Thymus (tissue), 14 donors: ENCODE data around the gene SWAP70. TPM values are rescaled to one million over a fixed set of nuclear protein-coding genes. Genes with fewer than 3 reads are reported as not detected.
"Not testable (repeated sequence)": the region's sequence is repeated elsewhere in the genome, so short reads cannot be mapped to it uniquely, and the experiment has no call there.

Experiments used
- DNase-seq, 9 donors: peaks; one replicate each; pipeline ENCODE4 v3.0.0-alpha.2; 2013; ENCODE audit warnings: low spot score in 9 of 9, low read depth in 6 of 9, missing footprints in 1 of 9
- H3K27ac ChIP-seq, 2 donors: one replicate each; pipeline ENCODE4 v1.5.1; 2013; ENCODE audit warnings: control low read depth in 1 of 2, low read depth in 1 of 2, low read length in 1 of 2, mild to moderate bottlenecking in 1 of 2, moderate library complexity in 1 of 2
- H3K27me3 ChIP-seq, 2 donors: one replicate each; pipeline ENCODE4 v1.5.1; 2013; ENCODE audit warnings: low read length in 1 of 2; ENCODE audit not compliant: control insufficient read depth in 2 of 2, insufficient read depth in 1 of 2
- H3K36me3 ChIP-seq, 2 donors: one replicate each; pipeline ENCODE4 v1.5.1; 2013; ENCODE audit warnings: low read length in 1 of 2, mild to moderate bottlenecking in 1 of 2, moderate library complexity in 1 of 2; ENCODE audit not compliant: control insufficient read depth in 2 of 2, insufficient read depth in 2 of 2
- H3K4me1 ChIP-seq, 2 donors: one replicate each; pipeline ENCODE4 v1.5.1; 2013; ENCODE audit warnings: low read length in 2 of 2; ENCODE audit not compliant: control insufficient read depth in 2 of 2, insufficient read depth in 2 of 2
- H3K4me3 ChIP-seq, 2 donors: one replicate each; pipeline ENCODE4 v1.5.1; 2013; ENCODE audit warnings: low read length in 2 of 2, control low read depth in 1 of 2, mild to moderate bottlenecking in 1 of 2
- H3K9me3 ChIP-seq, 2 donors: one replicate each; pipeline ENCODE4 v1.5.1; 2013; ENCODE audit warnings: low read length in 1 of 2, mild to moderate bottlenecking in 1 of 2; ENCODE audit not compliant: control insufficient read depth in 2 of 2, insufficient read depth in 1 of 2
- WGBS: extraction: QIAGEN DNeasy Blood & Tissue Kit; methylation state at CpG from one replicate; pipeline ENCODE4 v1.1.7; 2013; 5-methylcytosine and 5-hydroxymethylcytosine counted together
- long read RNA-seq, 10 donors: transcript quantifications; one replicate each; lab custom pipeline, GENCODE V29; 2026
- polyA plus RNA-seq: library from polyadenylated mRNA; stranded (reverse); fragments of 200-250 nt; gene quantifications from one replicate; pipeline ENCODE4 v1.2.3, GENCODE V29; 2013
- total RNA-seq: library from RNA; stranded (reverse); fragments of 120-200 nt; gene quantifications from one replicate; pipeline ENCODE4 v1.2.4, GENCODE V29; 2013
- donor health status: healthy.

The SWAP70 gene
- total RNA-seq (12.0 TPM), polyA plus RNA-seq (17.8 TPM)
- long read RNA-seq, donor 1, result 0 reads
- long read RNA-seq, donor 2, result 0 reads
- long read RNA-seq, donor 3, full-length matches to known transcripts, result 7 of 7 reads
- long read RNA-seq, donor 3, partial matches to known transcripts, result 0 of 7 reads
- long read RNA-seq, donor 3, other reads (novel, unspliced or antisense), result 0 of 7 reads
- long read RNA-seq, donor 4, full-length matches to known transcripts, result 3 of 3 reads
- long read RNA-seq, donor 4, partial matches to known transcripts, result 0 of 3 reads
- long read RNA-seq, donor 4, other reads (novel, unspliced or antisense), result 0 of 3 reads
- long read RNA-seq, donor 5, full-length matches to known transcripts, result 6 of 6 reads
- long read RNA-seq, donor 5, partial matches to known transcripts, result 0 of 6 reads
- long read RNA-seq, donor 5, other reads (novel, unspliced or antisense), result 0 of 6 reads
- long read RNA-seq, donor 6, full-length matches to known transcripts, result 7 of 7 reads
- long read RNA-seq, donor 6, partial matches to known transcripts, result 0 of 7 reads
- long read RNA-seq, donor 6, other reads (novel, unspliced or antisense), result 0 of 7 reads
- long read RNA-seq, donor 7, full-length matches to known transcripts, result 5 of 5 reads
- long read RNA-seq, donor 7, partial matches to known transcripts, result 0 of 5 reads
- long read RNA-seq, donor 7, other reads (novel, unspliced or antisense), result 0 of 5 reads
- long read RNA-seq, donor 8, full-length matches to known transcripts, result 2 of 2 reads
- long read RNA-seq, donor 8, partial matches to known transcripts, result 0 of 2 reads
- long read RNA-seq, donor 8, other reads (novel, unspliced or antisense), result 0 of 2 reads
- long read RNA-seq, donor 9, full-length matches to known transcripts, result 3 of 3 reads
- long read RNA-seq, donor 9, partial matches to known transcripts, result 0 of 3 reads
- long read RNA-seq, donor 9, other reads (novel, unspliced or antisense), result 0 of 3 reads
- long read RNA-seq, donor 10, full-length matches to known transcripts, result 6 of 6 reads
- long read RNA-seq, donor 10, partial matches to known transcripts, result 0 of 6 reads
- long read RNA-seq, donor 10, other reads (novel, unspliced or antisense), result 0 of 6 reads

DNA sequence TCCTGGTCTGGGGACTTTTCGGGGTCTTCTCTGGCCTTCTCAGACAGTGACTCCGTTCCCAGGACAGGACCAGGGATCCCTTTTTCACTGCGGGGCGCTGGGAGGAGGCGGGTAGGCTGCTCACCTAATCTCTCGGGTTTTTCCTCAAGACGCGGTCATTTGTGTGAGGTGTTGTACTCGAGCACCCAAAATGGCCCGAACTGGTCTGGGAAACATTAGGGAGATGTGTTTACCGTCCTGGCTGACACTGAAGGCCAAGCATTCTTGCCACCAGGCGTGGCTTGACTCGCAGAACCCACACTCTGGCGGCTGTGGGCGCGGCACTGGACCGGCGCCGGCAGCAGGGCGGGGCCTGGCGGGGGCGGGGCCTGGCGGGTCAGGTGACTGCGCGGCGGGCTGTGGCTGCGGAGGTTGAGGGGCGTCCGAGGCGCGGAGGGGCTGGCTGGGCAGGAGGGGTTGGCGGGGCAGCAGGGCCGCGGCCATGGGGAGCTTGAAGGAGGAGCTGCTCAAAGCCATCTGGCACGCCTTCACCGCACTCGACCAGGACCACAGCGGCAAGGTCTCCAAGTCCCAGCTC is at the start of gene SWAP70:
Gene SWAP70, plus strand, starts transcription at position 379 of the 577 bp plus-strand sequence. Its CDS starts 103 bp downstream, at position 482.
- Histone ChIP-seq H3K4me1 (peaks cover 7 to 13% of the 10 kb centered on the region in 2 donors), H3K36me3 (no peaks in the 10 kb centered on the region), H3K9me3 (peaks cover 0 to 9% of the 10 kb centered on the region in 2 donors), H3K4me3 (peak within 1 kb of the TSS; percentile 89 to 91), H3K27me3 (peaks cover 0 to 19% of the 10 kb centered on the region in 2 donors), H3K27ac (peak within 1 kb of the TSS; percentile 69 to 85)
- peak in 6 of 9 donors; percentile 45 to 76 (median 50) for DNase-seq
- under 1% methylated on average over 38 of the region's 38 CpGs for WGBS

DNA sequence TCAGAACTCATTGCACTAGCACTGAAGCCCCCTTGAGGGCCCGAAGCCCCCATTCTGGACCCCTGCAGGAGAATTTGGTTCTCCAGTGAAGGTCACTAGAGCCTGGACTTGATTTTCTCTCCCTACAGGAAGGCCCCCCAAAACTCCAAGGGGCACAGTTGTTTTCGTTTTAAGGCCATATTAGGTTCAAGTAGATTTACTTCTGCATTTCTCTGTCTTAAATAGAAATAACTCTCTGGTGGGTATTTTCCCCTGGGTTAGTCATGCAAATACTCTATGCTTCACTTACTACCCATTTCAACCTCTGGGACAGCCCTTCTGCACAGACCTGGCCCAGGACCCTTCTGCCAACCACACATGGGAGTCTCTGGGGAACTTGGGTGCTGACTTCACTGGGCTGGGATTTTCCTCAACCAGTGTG is 48.8 kb upstream of the SWAP70 start:
- Histone ChIP-seq H3K4me1 (peaks cover 0 to 14% of the 10 kb centered on the region in 2 donors), H3K27me3 (no peaks in the 10 kb centered on the region), H3K4me3 (no peak overlapping the region), H3K27ac (peak overlapping the region; percentile 8 to 88), H3K36me3 (no peaks in the 10 kb centered on the region), H3K9me3 (peaks cover 0 to 3% of the 10 kb centered on the region in 2 donors)
- WGBS, result 67% methylated on average over 2 of the region's 2 CpGs
- DNase-seq, result peak in 1 of 9 donors; percentile 26

DNA sequence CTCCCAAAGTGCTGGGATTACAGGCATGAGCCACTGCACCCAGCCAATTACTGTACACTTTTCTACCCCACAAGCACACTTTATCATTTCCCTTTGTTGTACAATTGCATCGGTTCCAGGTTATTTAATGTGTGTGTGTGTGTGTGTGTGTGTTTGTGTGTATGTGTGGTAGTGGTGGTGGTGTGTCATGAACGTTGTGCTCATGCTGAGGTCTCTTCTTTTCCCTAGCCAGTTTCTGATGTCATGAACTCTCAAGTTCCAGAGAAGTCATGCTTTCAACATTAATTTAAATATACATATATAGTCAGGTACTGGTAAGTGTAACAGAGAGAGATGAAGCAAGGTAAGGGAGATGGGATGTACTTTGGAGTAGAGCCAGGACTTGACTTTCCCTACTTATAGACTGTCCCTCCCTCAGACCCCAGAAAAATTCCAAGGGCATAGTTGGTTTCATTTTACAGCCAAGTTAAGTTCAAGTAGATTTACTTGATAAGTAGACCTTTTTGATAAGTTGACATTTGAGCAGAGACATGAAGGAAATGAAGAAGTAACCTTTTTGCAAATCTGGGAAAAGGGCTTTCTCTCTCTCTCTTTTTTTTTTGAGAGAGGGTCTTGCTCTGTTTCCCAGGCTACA is 47.7 kb upstream of the SWAP70 start:
- no peak overlapping the region for H3K4me3 ChIP-seq
- WGBS, result 77% methylated on average over 2 of the region's 2 CpGs
- H3K4me1 ChIP-seq, result peaks cover 0 to 14% of the 10 kb centered on the region in 2 donors
- no peaks in the 10 kb centered on the region for H3K27me3 ChIP-seq
- no peak for DNase-seq
- H3K36me3 ChIP-seq, result no peaks in the 10 kb centered on the region
- peaks cover 0 to 4% of the 10 kb centered on the region in 2 donors for H3K9me3 ChIP-seq
- H3K27ac ChIP-seq, result no peak overlapping the region

DNA sequence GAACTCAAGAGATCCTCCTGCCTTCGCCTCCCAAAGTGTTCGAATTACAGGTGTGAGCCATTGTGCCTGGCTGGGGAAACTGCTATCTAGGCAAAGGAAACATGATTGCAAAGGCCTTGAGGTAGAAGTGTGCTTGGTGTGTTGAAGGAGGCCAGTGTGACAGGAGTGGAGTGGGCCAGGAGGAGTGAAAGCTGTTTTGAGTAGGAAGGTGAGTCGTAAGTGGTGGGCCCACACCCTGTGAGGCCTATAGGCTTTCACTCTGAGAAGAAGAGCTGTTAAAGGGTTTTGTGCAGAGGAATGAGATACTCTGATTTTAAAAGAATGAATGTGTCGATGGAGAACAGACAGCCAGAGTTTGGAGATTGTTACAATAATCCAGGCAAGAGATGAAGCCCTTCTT is 47.0 kb upstream of the SWAP70 start:
- Histone ChIP-seq H3K4me3 (no peak overlapping the region), H3K4me1 (peaks cover 0 to 14% of the 10 kb centered on the region in 2 donors), H3K27me3 (no peaks in the 10 kb centered on the region), H3K36me3 (no peaks in the 10 kb centered on the region), H3K27ac (no peak overlapping the region), H3K9me3 (peaks cover 0 to 4% of the 10 kb centered on the region in 2 donors)
- 97% methylated on average over 4 of the region's 4 CpGs for WGBS
- no peak for DNase-seq

- Histone ChIP-seq H3K27ac (no peak overlapping the region), H3K36me3 (no peaks in the 10 kb centered on the region), H3K9me3 (peaks cover 0 to 4% of the 10 kb centered on the region in 2 donors), H3K4me3 (no peak overlapping the region), H3K4me1 (peaks cover 0 to 14% of the 10 kb centered on the region in 2 donors), H3K27me3 (no peaks in the 10 kb centered on the region)
- DNase-seq, result no peak
- 95% methylated on average over 5 of the region's 5 CpGs for WGBS
Measured at GRCh38 chr11:9617940-9618339, 45.9 kb upstream of the SWAP70 start.

DNA sequence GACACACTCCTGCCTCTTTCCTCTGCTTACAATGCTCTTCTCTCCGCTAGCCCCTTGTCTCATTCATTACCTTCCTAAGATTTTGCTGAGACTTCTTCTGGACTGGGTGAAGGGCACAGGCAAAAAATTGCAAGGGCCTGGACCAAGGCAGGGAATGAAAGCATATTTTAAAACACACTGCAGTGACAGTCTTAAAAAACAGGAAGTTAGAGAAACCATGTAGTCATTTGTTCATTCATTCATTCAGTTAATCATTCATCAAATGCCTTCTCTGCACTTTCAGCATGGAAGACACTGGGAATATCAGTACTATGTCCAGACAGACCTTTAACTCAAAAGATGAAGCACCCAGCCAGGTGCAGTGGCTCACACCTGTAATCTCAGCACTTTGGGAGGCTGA is 44.9 kb upstream of the SWAP70 start:
- Histone ChIP-seq H3K4me3 (no peak overlapping the region), H3K9me3 (peaks cover 0 to 4% of the 10 kb centered on the region in 2 donors), H3K36me3 (no peaks in the 10 kb centered on the region), H3K27me3 (no peaks in the 10 kb centered on the region), H3K27ac (no peak overlapping the region), H3K4me1 (peaks cover 0 to 9% of the 10 kb centered on the region in 2 donors)
- no peak for DNase-seq
- 100% methylated on average over 1 of the region's 1 CpG for WGBS

DNA sequence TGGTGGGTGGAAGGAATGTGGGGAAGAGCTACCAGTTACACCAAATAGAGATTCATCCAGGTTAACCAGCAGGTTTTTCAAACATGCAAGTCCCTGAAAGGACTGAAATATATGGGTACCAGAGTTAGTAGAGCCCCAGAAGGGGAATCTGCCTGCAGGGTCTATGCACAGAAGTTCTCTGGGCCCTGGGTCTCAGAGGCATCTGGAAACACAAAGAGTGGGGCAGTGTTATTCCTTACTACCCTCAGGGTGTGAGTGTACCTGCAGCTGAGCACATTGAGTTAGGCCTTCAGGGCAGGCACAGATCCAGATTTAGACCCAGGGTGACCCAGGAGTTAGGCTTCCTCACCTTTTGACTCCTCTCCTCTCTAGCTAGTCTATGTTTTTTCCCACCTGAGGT is 43.9 kb upstream of the SWAP70 start:
- no peaks in the 10 kb centered on the region for H3K36me3 ChIP-seq
- peaks cover 0 to 4% of the 10 kb centered on the region in 2 donors for H3K9me3 ChIP-seq
- DNase-seq, result no peak
- H3K27me3 ChIP-seq, result no peaks in the 10 kb centered on the region
- no peak overlapping the region for H3K4me3 ChIP-seq
- H3K4me1 ChIP-seq, result peaks cover 0 to 3% of the 10 kb centered on the region in 2 donors
- H3K27ac ChIP-seq, result no peak overlapping the region

GRCh38 chr11:9622353-9622752 is 41.5 kb upstream of the SWAP70 start:
- DNase-seq, H3K4me1 ChIP-seq, H3K27me3 ChIP-seq, H3K36me3 ChIP-seq, H3K4me3 ChIP-seq, H3K27ac ChIP-seq, H3K9me3 ChIP-seq: not testable (repeated sequence)
- WGBS, result 88% methylated on average over 7 of the region's 7 CpGs
